Pericardium fibroblast (primary cell): Measurements from ENCODE around the gene GREM1. TPM values are rescaled to one million over a fixed set of nuclear protein-coding genes. Genes with fewer than 3 reads are reported as not detected.

Experiments
- total RNA-seq: library from RNA; depleted of rRNA; stranded (reverse); fragments of >200 nt; gene quantifications from 2 replicates; pipeline ENCODE4 v1.2.3, GENCODE V29; 2015

GREM1 gene
- 3.6 and 15.3 TPM in 2 replicates for total RNA-seq

GRCh38 chr15:32717426-32718226, at the start of gene GREM1:
TSS of gene GREM1 (plus strand) at chr15:32718004. CDS start at chr15:32730691, 12,687 bp downstream.

Other genes with a start within 250 kb of the GREM1 start
- gene GOLGA8N, start 124.5 kb upstream of the GREM1 start, total RNA-seq, result 0.85 and 2.3 TPM in 2 replicates
- 2.3 and 3.3 TPM in 2 replicates for gene ARHGAP11A, start 102.5 kb upstream of the GREM1 start, total RNA-seq
- gene SCG5, start 76.3 kb upstream of the GREM1 start, total RNA-seq, result 6.7 and 9.9 TPM in 2 replicates